ENCODE results near the gene FRMD5. TPM values are rescaled to one million over a fixed set of nuclear protein-coding genes. Genes with fewer than 3 reads are reported as not detected.

Gene FRMD5
- total and polyA plus RNA-seq, 2 donors (not counting 1 experiment from before 2014, with no cell fraction given): not detected

GRCh38 chr15:43930556-43930955 is 264.5 kb downstream of the FRMD5 start:
- H3K27me3 Mint-ChIP-seq: peaks cover 11% of the 10 kb centered on the region

GRCh38 chr15:43930079-43930478 is 265.0 kb downstream of the FRMD5 start:
- Mint-ChIP-seq H3K27ac (no peak overlapping the region), H3K4me3 (no peak overlapping the region), H3K9me3 (ENCODE audit: insufficient read depth) (no peaks in the 10 kb centered on the region), H3K27me3 (peaks cover 8% of the 10 kb centered on the region), H3K4me1 (peaks cover 10% of the 10 kb centered on the region)
- Histone ChIP-seq H3K79me2 (ENCODE audit: control insufficient read depth, insufficient read depth, low read length) (no peaks in the 10 kb centered on the region), H3K9ac (ENCODE audit: low read length) (no peak overlapping the region), H3K27ac (ENCODE audit: low read length in 2 of 2) (no peak overlapping the region), H3K36me3 (replicated peaks in 1 of 2; ENCODE audit: control extremely low read depth in 1 of 2, control insufficient read depth in 1 of 2, extremely low read depth in 1 of 2, insufficient read depth in 2 of 2, low read length in 1 of 2) (no peaks in the 10 kb centered on the region), H2AFZ (ENCODE audit: insufficient read depth, low read depth, low read length, poor library complexity, severe bottlenecking) (no peak overlapping the region), H4K20me1 (ENCODE audit: control insufficient read depth, insufficient read depth, low read length, poor library complexity, severe bottlenecking) (no peaks in the 10 kb centered on the region), H3K4me3 (ENCODE audit: control extremely low read depth in 1 of 5, extremely low read depth in 1 of 5, insufficient read depth in 1 of 5, low read depth in 2 of 5, low read length in 4 of 5) (no peak overlapping the region), H3K4me1 (ENCODE audit: control insufficient read depth in 2 of 2, insufficient read depth in 2 of 2, low read length in 2 of 2) (peaks cover 0 to 13% of the 10 kb centered on the region in 2 donors), H3K4me2 (replicated peaks; ENCODE audit: low read depth, low read length, poor library complexity, severe bottlenecking) (no peak overlapping the region), H3K9me3 (ENCODE audit: control extremely low read depth in 1 of 3, control insufficient read depth in 2 of 3, insufficient read depth in 1 of 3, low read length in 2 of 3) (no peaks in the 10 kb centered on the region), H3K27me3 (replicated peaks in 1 of 4; ENCODE audit: control extremely low read depth in 1 of 4, control insufficient read depth in 3 of 4, insufficient read depth in 4 of 4, low read length in 3 of 4) (no peaks in the 10 kb centered on the region)
- ATAC-seq (ENCODE audit: low read depth) (no peak), DNase-seq (no peak)
- TF ChIP-seq EZH2 (IDR thresholded peaks at IDR 0.05; ENCODE audit: borderline replicate concordance, insufficient read depth, low read depth, low read length, poor library complexity, severe bottlenecking) (no peak), CTCF (IDR thresholded peaks at IDR 0.05) (no peak)
- ChIA-PET CTCF (interaction anchor here (1.0 kb wide), 1 partner anchor 23 kb away, joined by 5 read pairs; no protein-coding TSS in a partner anchor), POLR2A (interaction anchor here (0.6 kb wide), 1 partner anchor 261 kb away, joined by 3 read pairs; no protein-coding TSS in a partner anchor)
- intact Hi-C loops (cut with micrococcal nuclease): no loop called here
- 70% methylated on average over 1 of the region's 2 CpGs for WGBS (ENCODE audit: insufficient coverage)

More at GRCh38 chr15:43930556-43930955, 264.5 kb downstream of the FRMD5 start:
- Mint-ChIP-seq H3K4me3 (no peak overlapping the region), H3K9me3 (ENCODE audit: insufficient read depth) (no peaks in the 10 kb centered on the region), H3K4me1 (peaks cover 10% of the 10 kb centered on the region), H3K27ac (peak overlapping the region; percentile 62)
- Histone ChIP-seq H3K36me3 (replicated peaks in 1 of 2; ENCODE audit: control extremely low read depth in 1 of 2, control insufficient read depth in 1 of 2, extremely low read depth in 1 of 2, insufficient read depth in 2 of 2, low read length in 1 of 2) (no peaks in the 10 kb centered on the region), H3K79me2 (ENCODE audit: control insufficient read depth, insufficient read depth, low read length) (no peaks in the 10 kb centered on the region), H4K20me1 (ENCODE audit: control insufficient read depth, insufficient read depth, low read length, poor library complexity, severe bottlenecking) (no peaks in the 10 kb centered on the region), H3K4me2 (replicated peaks; ENCODE audit: low read depth, low read length, poor library complexity, severe bottlenecking) (no peak overlapping the region), H3K4me1 (ENCODE audit: control insufficient read depth in 2 of 2, insufficient read depth in 2 of 2, low read length in 2 of 2) (peaks cover 0 to 13% of the 10 kb centered on the region in 2 donors), H2AFZ (ENCODE audit: insufficient read depth, low read depth, low read length, poor library complexity, severe bottlenecking) (no peak overlapping the region), H3K4me3 (ENCODE audit: control extremely low read depth in 1 of 5, extremely low read depth in 1 of 5, insufficient read depth in 1 of 5, low read depth in 2 of 5, low read length in 4 of 5) (no peak overlapping the region), H3K9me3 (ENCODE audit: control extremely low read depth in 1 of 3, control insufficient read depth in 2 of 3, insufficient read depth in 1 of 3, low read length in 2 of 3) (no peaks in the 10 kb centered on the region), H3K27ac (ENCODE audit: low read length in 2 of 2) (no peak overlapping the region), H3K27me3 (replicated peaks in 1 of 4; ENCODE audit: control extremely low read depth in 1 of 4, control insufficient read depth in 3 of 4, insufficient read depth in 4 of 4, low read length in 3 of 4) (no peaks in the 10 kb centered on the region), H3K9ac (ENCODE audit: low read length) (no peak overlapping the region)
- no peak for TF ChIP-seq CTCF (IDR thresholded peaks at IDR 0.05)
- no peak for TF ChIP-seq EZH2 (IDR thresholded peaks at IDR 0.05; ENCODE audit: borderline replicate concordance, insufficient read depth, low read depth, low read length, poor library complexity, severe bottlenecking)
- ChIA-PET POLR2A (no interaction called here), CTCF (interaction anchor here (1.0 kb wide), 1 partner anchor 23 kb away, joined by 5 read pairs; no protein-coding TSS in a partner anchor)
- DNase-seq (peak; percentile 41), ATAC-seq (ENCODE audit: low read depth) (no peak)
- intact Hi-C loops (cut with micrococcal nuclease): no loop called here
- WGBS (ENCODE audit: insufficient coverage): 84% methylated on average over 4 of the region's 5 CpGs
